HG03039 (cell line): ENCODE measurements around the gene NFKBIE.

Experiments used
- ATAC-seq: cut with Tn5 transposase; IDR thresholded peaks from one replicate; pipeline ENCODE4 v1.9.1; 2021; ENCODE audit warnings: mild to moderate bottlenecking, moderate library complexity; ENCODE audit not compliant: unreplicated experiment

Gene NFKBIE

DNA sequence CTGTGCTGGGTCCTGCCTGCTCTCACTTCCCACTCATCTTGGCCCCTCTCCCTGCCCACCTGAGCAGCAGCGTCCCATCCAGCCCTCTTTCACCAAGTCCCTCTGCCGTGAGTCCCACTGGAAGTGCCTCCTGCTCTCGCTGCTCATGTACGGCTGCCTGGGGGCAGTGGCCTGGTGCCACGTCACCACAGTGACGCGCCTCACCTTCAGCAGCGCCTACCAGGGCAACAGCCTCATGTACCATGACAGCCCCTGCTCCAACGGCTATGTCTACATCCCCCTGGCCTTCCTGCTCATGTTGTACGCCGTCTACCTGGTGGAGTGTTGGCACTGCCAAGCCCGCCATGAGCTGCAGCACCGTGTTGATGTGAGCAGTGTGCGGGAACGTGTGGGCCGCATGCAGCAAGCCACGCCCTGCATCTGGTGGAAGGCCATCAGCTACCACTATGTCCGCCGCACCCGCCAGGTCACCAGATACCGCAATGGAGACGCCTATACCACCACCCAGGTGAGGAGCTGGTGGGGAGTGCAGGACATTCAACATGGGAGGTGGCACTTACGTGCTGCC lies 7.7 kb upstream of the NFKBIE start:
- ATAC-seq: no peak

- ATAC-seq: no peak
These were observed 7.2 kb upstream of the NFKBIE start for GRCh38 chr6:44272529-44272928.

- no peak for ATAC-seq
These were observed 6.6 kb upstream of the NFKBIE start for GRCh38 chr6:44271914-44272313.

- ATAC-seq: no peak
These were observed 6.0 kb upstream of the NFKBIE start for GRCh38 chr6:44271406-44271723.

- ATAC-seq: no peak
These were observed 5.4 kb upstream of the NFKBIE start for GRCh38 chr6:44270526-44271405.

GRCh38 chr6:44269921-44270525 lies 4.7 kb upstream of the NFKBIE start, which contains the start of gene TMEM151B:
Gene TMEM151B, plus strand, starts transcription at chr6:44270450. Its CDS starts 293 bp downstream, at chr6:44270743.
- no peak for ATAC-seq

DNA sequence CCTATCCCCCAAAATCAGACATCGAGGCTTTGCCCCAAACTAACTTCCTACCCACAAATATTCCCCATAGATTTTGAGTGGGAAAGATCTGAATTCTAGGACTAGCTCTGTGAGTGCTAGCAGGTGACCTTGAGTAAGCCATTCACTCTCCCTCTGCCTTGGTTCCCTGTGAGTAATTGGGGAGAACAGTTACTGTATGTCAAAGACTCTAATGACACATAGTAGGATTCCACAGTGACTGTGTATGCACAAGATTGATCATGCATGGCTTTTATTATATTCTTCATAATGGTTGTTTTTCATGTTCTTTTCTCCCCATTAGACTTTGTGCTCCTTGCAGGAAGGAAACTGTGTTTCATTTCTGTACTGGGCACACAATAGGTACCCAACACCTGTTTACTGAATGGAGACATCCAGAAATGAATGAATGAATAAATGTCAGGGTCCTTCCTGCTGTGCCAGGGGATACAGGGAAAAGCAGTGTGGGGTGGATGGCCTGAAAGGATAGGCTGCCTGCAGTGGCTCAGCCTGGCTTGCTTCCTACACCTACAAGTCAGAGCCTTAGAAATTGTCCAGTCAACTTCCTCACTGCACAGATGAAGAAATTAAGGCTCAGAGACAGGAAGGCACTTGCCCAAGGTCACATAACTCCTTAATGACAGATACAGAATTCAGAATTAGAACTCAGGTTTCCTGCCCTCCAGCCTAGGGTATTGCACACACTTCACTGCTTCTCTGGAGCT lies 4.0 kb upstream of the NFKBIE start:
- ATAC-seq: no peak

GRCh38 chr6:44268095-44268628 lies 2.8 kb upstream of the NFKBIE start:
- ATAC-seq: no peak

GRCh38 chr6:44267252-44267651 lies 1.9 kb upstream of the NFKBIE start:
- ATAC-seq: no peak

DNA sequence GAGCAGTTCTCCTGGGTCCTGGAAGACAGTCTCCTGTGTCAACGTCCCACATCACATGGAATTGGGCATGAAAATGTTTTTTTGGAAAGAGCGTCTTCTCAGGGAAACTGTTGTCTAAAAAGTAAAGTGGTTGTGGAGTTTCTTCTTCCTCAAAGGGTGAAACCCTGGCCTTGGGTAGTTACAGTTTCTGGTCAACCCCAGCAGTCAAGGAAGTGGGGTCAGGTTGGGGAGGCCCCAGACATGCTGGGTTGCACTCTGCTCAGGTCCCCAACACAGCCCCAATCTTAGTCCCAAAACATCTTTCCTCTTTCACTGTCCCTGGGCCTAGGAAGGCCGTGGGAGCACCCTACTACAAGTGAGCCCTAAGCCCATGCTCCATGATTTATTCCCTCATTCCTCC lies 996 bp upstream of the NFKBIE start:
- ATAC-seq: no peak

- no peak for ATAC-seq
These were observed 427 bp upstream of the NFKBIE start for GRCh38 chr6:44265722-44266233.

GRCh38 chr6:44264154-44265006 lies 971 bp downstream of the NFKBIE start:
- ATAC-seq: no peak

DNA sequence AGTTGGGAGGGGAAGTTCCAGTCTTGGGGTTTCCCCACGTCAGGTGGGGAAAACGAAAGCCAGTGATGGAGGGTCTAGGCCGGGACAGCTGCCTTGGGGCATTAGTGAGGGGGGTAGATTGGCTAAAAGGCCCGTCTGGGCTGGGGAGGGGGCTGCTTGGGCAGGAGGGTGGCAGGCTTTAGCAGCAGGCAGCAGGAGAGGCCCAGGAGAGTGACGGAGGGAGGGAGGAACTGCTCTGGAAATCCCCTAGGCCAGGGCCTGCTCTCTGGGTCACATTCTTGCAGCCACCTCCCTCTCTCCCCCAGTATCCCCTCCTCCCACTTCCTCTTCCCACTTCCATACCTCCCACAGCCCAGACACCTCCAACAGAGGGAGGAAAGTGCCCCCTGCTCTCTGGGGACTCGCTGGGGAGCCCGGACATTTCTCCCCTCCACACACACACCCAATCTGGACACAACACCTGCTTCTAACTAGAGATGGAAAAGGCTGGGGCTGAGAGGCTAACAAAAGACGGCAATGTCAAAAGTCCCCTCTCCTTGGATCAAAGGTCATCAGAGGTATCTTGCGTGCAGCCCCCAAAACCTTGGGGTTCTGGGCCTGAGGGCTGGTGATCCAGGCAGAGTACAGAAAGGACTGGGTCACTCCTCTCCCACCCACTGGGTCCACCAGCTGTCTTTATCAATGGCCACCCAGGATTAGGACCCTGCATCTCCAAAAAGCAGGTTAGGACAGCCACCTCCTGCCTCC lies 1.8 kb downstream of the NFKBIE start:
- no peak for ATAC-seq

DNA sequence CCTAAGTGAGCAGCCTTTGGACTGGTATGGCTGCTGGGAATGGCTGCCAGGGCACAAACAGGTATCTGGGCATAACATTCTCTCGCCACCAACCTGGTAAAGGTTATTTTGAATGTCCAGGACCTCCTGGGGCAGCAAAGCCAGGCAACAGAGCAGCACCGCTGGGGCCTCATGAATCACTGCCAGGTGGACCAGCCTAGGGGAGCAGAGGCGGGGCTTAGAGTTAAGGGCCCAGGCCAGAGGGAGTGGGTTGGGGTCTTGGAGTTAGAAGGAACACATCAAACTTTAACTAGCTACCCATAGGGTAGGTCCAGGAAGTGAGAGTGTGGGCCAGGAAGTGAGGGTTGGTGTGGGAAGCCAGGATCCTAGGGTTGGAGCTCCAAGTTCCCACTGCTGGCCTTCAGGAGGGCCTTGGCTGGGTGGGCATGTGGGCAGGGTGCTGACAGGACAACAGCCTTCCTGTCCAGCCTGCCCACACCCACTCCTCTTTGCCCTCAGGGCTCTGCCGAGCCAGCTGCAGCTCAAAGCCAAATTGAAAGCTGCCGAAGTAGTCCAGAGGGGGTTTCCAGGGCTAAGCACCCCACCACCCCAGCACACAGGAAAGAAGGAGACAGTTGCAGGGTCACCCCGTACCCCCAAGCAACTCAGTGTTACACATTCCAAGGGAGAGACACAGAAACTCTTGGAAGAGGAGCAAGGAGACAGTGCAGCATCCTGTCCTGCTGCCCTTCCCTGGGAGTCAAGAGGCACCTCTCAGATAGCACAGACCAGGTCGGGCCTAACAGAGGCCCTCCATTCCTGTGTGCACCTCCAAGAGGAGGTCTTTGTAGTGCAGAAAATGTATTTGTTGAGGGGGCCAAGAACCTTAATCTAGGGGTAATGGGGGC lies 2.6 kb downstream of the NFKBIE start:
- ATAC-seq: no peak

DNA sequence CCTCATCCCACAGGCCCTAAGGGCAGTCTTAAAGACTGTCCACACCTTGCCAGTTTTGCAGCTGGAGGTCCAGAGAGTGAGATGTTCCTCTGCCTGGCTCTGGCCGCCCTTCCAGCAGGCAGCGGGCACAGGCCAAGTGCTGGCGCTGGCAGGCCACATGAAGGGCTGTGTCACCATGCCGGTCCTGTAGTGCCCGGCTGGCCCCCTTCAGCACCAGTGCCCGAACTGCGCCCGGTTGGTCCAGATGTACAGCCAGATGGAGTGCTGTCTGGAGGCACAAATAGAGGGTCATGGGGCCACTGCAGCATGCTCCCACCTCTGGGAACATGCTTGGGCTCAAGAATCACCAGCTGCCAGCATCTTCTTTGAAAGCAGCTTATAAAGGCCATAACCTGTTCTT lies 3.8 kb downstream of the NFKBIE start:
- no peak for ATAC-seq

DNA sequence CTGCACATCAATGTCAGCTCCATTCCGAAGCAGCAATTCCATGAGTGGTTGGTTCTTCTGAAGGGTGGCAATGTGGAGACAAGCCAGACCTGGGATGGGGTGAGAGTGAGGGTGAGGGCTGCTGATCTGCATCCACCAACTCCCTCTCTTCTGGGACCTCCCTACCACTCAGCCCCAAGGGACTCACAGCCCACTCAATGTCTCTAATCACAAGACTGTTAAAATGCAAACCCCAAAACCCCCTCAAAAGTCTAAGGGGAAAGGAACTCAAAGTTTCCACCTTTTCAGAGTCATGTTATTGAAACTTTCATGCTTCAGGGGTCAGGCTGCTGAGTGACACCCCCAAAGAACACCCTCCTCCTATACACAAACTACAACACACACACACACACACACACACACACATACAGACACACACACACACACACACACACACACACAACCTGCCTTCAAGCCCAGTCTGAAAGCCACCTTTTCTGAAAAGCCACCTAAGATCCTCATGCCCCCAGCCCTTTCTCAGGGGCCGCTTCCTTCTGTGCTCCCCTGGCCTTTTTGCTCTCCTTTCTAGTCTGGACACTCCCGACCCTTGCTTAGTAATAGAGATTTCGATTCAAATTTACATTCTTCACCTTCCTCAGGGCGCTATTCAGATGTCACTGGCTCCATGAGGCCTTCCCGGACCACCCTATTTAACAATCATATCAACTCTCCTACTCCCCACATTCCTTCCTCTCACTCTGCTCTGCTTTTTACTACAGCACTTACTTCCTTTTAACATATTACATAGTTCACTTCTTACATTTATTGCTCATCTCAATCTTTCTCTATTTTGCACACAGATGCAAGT lies 4.7 kb downstream of the NFKBIE start:
- ATAC-seq: no peak

- ATAC-seq: no peak
These were observed 5.3 kb downstream of the NFKBIE start for GRCh38 chr6:44260011-44260410.
